H9 (cell line): ENCODE results near the gene CDC45. TPM values are rescaled to one million over a fixed set of nuclear protein-coding genes. Genes with fewer than 3 reads are reported as not detected.

ENCODE experiments used
- DNase-seq: peaks from one replicate; pipeline ENCODE4 v3.0.0-alpha.2; 2017
- H2AFZ ChIP-seq: one replicate; pipeline ENCODE4 v1.6.1; 2013; ENCODE audit warnings: mild to moderate bottlenecking, low read length, control low read depth, moderate library complexity
- H2AK5ac ChIP-seq: 2 replicates; pipeline ENCODE4 v1.6.1; 2013; ENCODE audit warnings: low read length, control low read depth, mixed read lengths; ENCODE audit not compliant: insufficient read length
- H2BK120ac ChIP-seq: one replicate; pipeline ENCODE4 v1.6.1; 2013; ENCODE audit warnings: low read depth, mild to moderate bottlenecking, low read length, control low read depth, inconsistent platforms; ENCODE audit not compliant: poor library complexity, severe bottlenecking
- H2BK12ac ChIP-seq: 2 replicates; pipeline ENCODE4 v1.6.1; 2013; ENCODE audit warnings: low read length, control low read depth, mixed read lengths, low read depth; ENCODE audit not compliant: insufficient read length
- H2BK15ac ChIP-seq: 2 replicates; pipeline ENCODE4 v1.6.1; 2013; ENCODE audit warnings: low read depth, low read length, control low read depth
- H2BK20ac ChIP-seq: one replicate; pipeline ENCODE4 v1.6.1; 2013; ENCODE audit warnings: low read depth, mild to moderate bottlenecking, low read length, control low read depth, inconsistent platforms; ENCODE audit not compliant: poor library complexity, severe bottlenecking
- H2BK5ac ChIP-seq: 2 replicates; pipeline ENCODE4 v1.6.1; 2013; ENCODE audit warnings: low read length, control low read depth, mixed read lengths; ENCODE audit not compliant: insufficient read length
- H3K14ac ChIP-seq: 2 replicates; pipeline ENCODE4 v1.6.1; 2013; ENCODE audit warnings: low read length, control low read depth; ENCODE audit not compliant: insufficient read depth
- H3K18ac ChIP-seq: 2 replicates; pipeline ENCODE4 v1.6.1; 2013; ENCODE audit warnings: low read depth, mild to moderate bottlenecking, mixed read lengths, low read length, control low read depth; ENCODE audit not compliant: insufficient read length
- H3K23ac ChIP-seq: 2 replicates; pipeline ENCODE4 v1.6.1; 2013; ENCODE audit warnings: low read length, control low read depth, mixed read lengths, low read depth; ENCODE audit not compliant: insufficient read length
- H3K23me2 ChIP-seq: 2 replicates; pipeline ENCODE4 v1.6.1; 2013; ENCODE audit warnings: low read depth, mild to moderate bottlenecking, mixed read lengths, low read length, control low read depth; ENCODE audit not compliant: insufficient read length, poor library complexity, severe bottlenecking
- H3K27ac ChIP-seq: 2 replicates; pipeline ENCODE4 v1.5.1; 2013; ENCODE audit warnings: low read length, control low read depth, mixed read lengths, low read depth; ENCODE audit not compliant: insufficient read length
- H3K27me3 ChIP-seq: 2 replicates; pipeline ENCODE4 v1.6.1; 2013; ENCODE audit warnings: low read length, control low read depth, inconsistent platforms; ENCODE audit not compliant: insufficient read depth
- H3K4ac ChIP-seq: 2 replicates; pipeline ENCODE4 v1.6.1; 2013; ENCODE audit warnings: low read depth, mild to moderate bottlenecking, control low read depth, inconsistent platforms, low read length, moderate library complexity
- H3K4me1 ChIP-seq: 2 replicates; pipeline ENCODE4 v1.6.1; 2013; ENCODE audit warnings: low read length, control low read depth, inconsistent platforms; ENCODE audit not compliant: insufficient read depth
- H3K4me2 ChIP-seq: 2 replicates; pipeline ENCODE4 v1.6.1; 2013; ENCODE audit warnings: low read length, control low read depth, mixed read lengths; ENCODE audit not compliant: insufficient read length, insufficient read depth
- H3K56ac ChIP-seq: 2 replicates; pipeline ENCODE4 v1.6.1; 2013; ENCODE audit warnings: low read depth, mild to moderate bottlenecking, mixed read lengths, low read length, control low read depth; ENCODE audit not compliant: insufficient read length
- H3K79me1 ChIP-seq: 2 replicates; pipeline ENCODE4 v1.6.1; 2013; ENCODE audit warnings: low read depth, mild to moderate bottlenecking, moderate library complexity, low read length, control low read depth, inconsistent platforms; ENCODE audit not compliant: insufficient read depth, poor library complexity, severe bottlenecking
- H3K79me2 ChIP-seq: 2 replicates; pipeline ENCODE4 v1.6.1; 2013; ENCODE audit warnings: low read length, control low read depth, inconsistent platforms; ENCODE audit not compliant: insufficient read depth
- H3K9ac ChIP-seq: 2 replicates; pipeline ENCODE4 v1.6.1; 2013; ENCODE audit warnings: low read length, control low read depth, mixed read lengths; ENCODE audit not compliant: insufficient read length; ENCODE audit errors: extremely low read depth
- H3K9me3 ChIP-seq: one replicate; pipeline ENCODE4 v1.6.1; 2013; ENCODE audit warnings: low read depth, low read length, inconsistent platforms; ENCODE audit not compliant: control insufficient read depth
- H3T11ph ChIP-seq: one replicate; pipeline ENCODE4 v1.6.1; 2013; ENCODE audit warnings: mild to moderate bottlenecking, low read length, control low read depth, inconsistent platforms
- H4K20me1 ChIP-seq: one replicate; pipeline ENCODE4 v1.6.1; 2013; ENCODE audit not compliant: control insufficient read depth, insufficient read length, insufficient read depth
- H4K5ac ChIP-seq: 2 replicates; pipeline ENCODE4 v1.6.1; 2013; ENCODE audit warnings: low read depth, mild to moderate bottlenecking, mixed read lengths, low read length, control low read depth; ENCODE audit not compliant: insufficient read length
- H4K8ac ChIP-seq: replicated peaks from 2 replicates; pipeline ENCODE4 v1.6.1; 2013; ENCODE audit warnings: low read length, control low read depth, mixed read lengths, low read depth; ENCODE audit not compliant: insufficient read length
- H4K91ac ChIP-seq: 2 replicates; pipeline ENCODE4 v1.6.1; 2013; ENCODE audit warnings: low read depth, mild to moderate bottlenecking, moderate library complexity, mixed read lengths, low read length, control low read depth; ENCODE audit not compliant: insufficient read length
- H3K27ac Mint-ChIP-seq, 3 experiments: 2 replicates in 2 of 3; 3 replicates in 1 of 3; pipeline ENCODE4 v1.8.0; 2020 to 2021; ENCODE audit warnings: mixed read lengths in 3 of 3, mild to moderate bottlenecking in 1 of 3, moderate library complexity in 1 of 3
- H3K27me3 Mint-ChIP-seq: 2 replicates; pipeline ENCODE4 v1.8.0; 2021; ENCODE audit warnings: low read depth, mild to moderate bottlenecking, moderate library complexity, mixed read lengths
- H3K36me3 Mint-ChIP-seq, 3 experiments: 2 replicates in 2 of 3; 3 replicates in 1 of 3; pipeline ENCODE4 v1.8.0; 2020 to 2021; ENCODE audit warnings: low read depth in 3 of 3, mixed read lengths in 3 of 3; ENCODE audit not compliant: insufficient read depth in 1 of 3
- H3K4me1 Mint-ChIP-seq, 2 experiments: 2 replicates each; pipeline ENCODE4 v1.8.0; 2020; ENCODE audit warnings: mixed read lengths in 2 of 2
- H3K4me3 Mint-ChIP-seq, 2 experiments: 2 replicates in 1 of 2; 3 replicates in 1 of 2; pipeline ENCODE4 v1.8.0; 2020 to 2021; ENCODE audit warnings: mild to moderate bottlenecking in 2 of 2, mixed read lengths in 2 of 2, moderate library complexity in 1 of 2
- H3K9me3 Mint-ChIP-seq, 2 experiments: 2 replicates in 1 of 2; 3 replicates in 1 of 2; pipeline ENCODE4 v1.8.0; 2020; ENCODE audit warnings: mild to moderate bottlenecking in 2 of 2, mixed read lengths in 2 of 2, moderate library complexity in 1 of 2
- CTCF ChIP-seq: fragments of 200-600 bp; sonication (generic); conservative IDR thresholded peaks from 3 replicates; pipeline ENCODE4 v1.8.0; 2021; ENCODE audit warnings: antibody characterized with exemption, mild to moderate bottlenecking
- WGBS: extraction: QIAGEN DNeasy Blood & Tissue Kit; methylation state at CpG from one replicate; pipeline ENCODE4 v1.1.7; 2013; ENCODE audit warnings: missing lambda C conversion rate, low lambda C conversion rate, mixed read lengths; ENCODE audit not compliant: insufficient read length; ENCODE audit errors: extremely low coverage; 5-methylcytosine and 5-hydroxymethylcytosine counted together
- total RNA-seq: library from RNA; stranded (reverse); gene quantifications from 2 replicates; pipeline ENCODE4 v1.2.1, GENCODE V29; 2021

Gene CDC45
- total RNA-seq, 1 experiment from 2014 or later = 35.7 TPM

- no peaks in the 10 kb centered on the region for H3K4me1 ChIP-seq
- no peak overlapping the region for H2AFZ ChIP-seq
- no peak overlapping the region for H4K5ac ChIP-seq
- no peaks in the 10 kb centered on the region for H3K36me3 Mint-ChIP-seq
- H3T11ph ChIP-seq = no peak overlapping the region
- no peak overlapping the region for H3K9ac ChIP-seq
- no peak overlapping the region for H2BK12ac ChIP-seq
- H3K9me3 ChIP-seq = no peaks in the 10 kb centered on the region
- H3K4ac ChIP-seq = no peak overlapping the region
- no peak overlapping the region for H3K56ac ChIP-seq
- no peak for DNase-seq
- H3K4me1 Mint-ChIP-seq = peaks cover 12 to 15% of the 10 kb centered on the region in 2 experiments
- H2AK5ac ChIP-seq = no peak overlapping the region
- no peak overlapping the region for H3K4me2 ChIP-seq
- no peak overlapping the region for H2BK15ac ChIP-seq
- no peaks in the 10 kb centered on the region for H3K27me3 ChIP-seq
- no peaks in the 10 kb centered on the region for H3K79me2 ChIP-seq
- no peaks in the 10 kb centered on the region for H3K79me1 ChIP-seq
- TF ChIP-seq CTCF = no peak
- H2BK20ac ChIP-seq = no peak overlapping the region
- peaks cover 9% of the 10 kb centered on the region for H3K27me3 Mint-ChIP-seq
- H2BK5ac ChIP-seq = no peak overlapping the region
- H3K4me3 Mint-ChIP-seq = no peak overlapping the region
- H3K18ac ChIP-seq = no peak overlapping the region
- no peaks in the 10 kb centered on the region for H4K20me1 ChIP-seq
- H3K23ac ChIP-seq = no peak overlapping the region
- H4K8ac ChIP-seq = no peak overlapping the region
- no peaks in the 10 kb centered on the region for H3K23me2 ChIP-seq
- no peak overlapping the region for H3K14ac ChIP-seq
- WGBS = no CpG with 5 or more reads among the region's 9 CpGs
- no peak overlapping the region for H3K27ac ChIP-seq
- no peak overlapping the region for H3K27ac Mint-ChIP-seq
- no peak overlapping the region for H4K91ac ChIP-seq
- H2BK120ac ChIP-seq = no peak overlapping the region
- peaks cover 0 to 3% of the 10 kb centered on the region in 2 experiments; a peak in 2 of 5 replicates for H3K9me3 Mint-ChIP-seq
Measured at GRCh38 chr22:19568337-19569275, 88.9 kb downstream of the CDC45 start.
